Upper lobe of left lung (tissue), 6 donors: Measurements from ENCODE around the gene TAS1R3. TPM values are rescaled to one million over a fixed set of nuclear protein-coding genes. Genes with fewer than 3 reads are reported as not detected.
A peak's percentile ranks its signal among the peaks of the same experiment; 100 is the strongest.

ENCODE experiments used
- ATAC-seq, 2 donors: fragments of 200-7000 bp; cut with Tn5 transposase; one replicate each; pipeline ENCODE4 v1.9.1; 2022; ENCODE audit warnings: mild to moderate bottlenecking in 2 of 2, moderate library complexity in 2 of 2; ENCODE audit not compliant: low FRiP score in 2 of 2
- DNase-seq, 2 donors: peaks; one replicate each; pipeline ENCODE4 v3.0.0-alpha.2; 2019 to 2020
- H3K27ac ChIP-seq, 4 donors: fragments of 200-600 bp; sonication (generic); one replicate each; pipeline ENCODE4 v1.5.1; 2016 to 2019
- H3K27me3 ChIP-seq, 4 donors: fragments of 200-600 bp; sonication (generic); one replicate each; pipeline ENCODE4 v1.5.1; 2017 to 2019
- H3K36me3 ChIP-seq, 4 donors: fragments of 200-600 bp; sonication (generic); one replicate each; pipeline ENCODE4 v1.5.1; 2016 to 2019
- H3K4me1 ChIP-seq, 4 donors: fragments of 200-600 bp; sonication (generic); one replicate each; pipeline ENCODE4 v1.5.1; 2018 to 2019
- H3K4me3 ChIP-seq, 4 donors: fragments of 200-600 bp; sonication (generic); one replicate each; pipeline ENCODE4 v1.5.1; 2017 to 2019; ENCODE audit warnings: mild to moderate bottlenecking in 2 of 4, moderate library complexity in 1 of 4
- H3K9me3 ChIP-seq, 4 donors: fragments of 200-600 bp; sonication (generic); one replicate each; pipeline ENCODE4 v1.5.1; 2018 to 2019
- CTCF ChIP-seq, 6 experiments: fragments of 450-650 bp in 4 of 6; fragments of 200-600 bp in 2 of 6; sonication (generic) in 2 of 6; IDR thresholded peaks; one replicate each; pipeline ENCODE4 v1.5.1; 2016 to 2019; ENCODE audit warnings: antibody characterized with exemption in 6 of 6
- EP300 ChIP-seq, 4 donors: sonication (generic); formaldehyde crosslinking; IDR thresholded peaks; one replicate each; pipeline ENCODE4 v1.5.1; 2017; ENCODE audit warnings: antibody characterized with exemption in 4 of 4, control low read depth in 2 of 4
- POLR2A ChIP-seq, 4 donors: fragments of 450-650 bp; IDR thresholded peaks; one replicate each; pipeline ENCODE4 v1.5.1; 2016 to 2017; ENCODE audit warnings: antibody characterized with exemption in 4 of 4, mild to moderate bottlenecking in 2 of 4
- POLR2AphosphoS5 ChIP-seq, 2 donors: sonication (generic); formaldehyde crosslinking; IDR thresholded peaks; one replicate each; pipeline ENCODE4 v1.5.1; 2017; ENCODE audit warnings: antibody characterized with exemption in 2 of 2
- WGBS, 2 donors: methylation state at CpG; one replicate each; pipeline ENCODE4 v1.1.5; 2017 to 2018; 5-methylcytosine and 5-hydroxymethylcytosine counted together
- total RNA-seq, 6 donors: library from RNA; depleted of rRNA in 4 of 6; stranded (reverse); fragments of >200 nt in 4 of 6; gene quantifications; one replicate each; pipeline versions ENCODE4 v1.1.0 to v1.2.1, GENCODE V29; 2016 to 2021
- donor health status: DM: no; HTN: no; CAD: no; lungs with moderate emphysema.
- donor health status: DM: no; HTN: yes; CAD: no; lungs with severe emphysema.

TAS1R3 gene
- total RNA-seq, 6 donors from 2014 or later, result 0.22 to 1.0 (median 0.79) TPM

GRCh38 chr1:1291548-1292441, 39.3 kb upstream of the TAS1R3 start:
- peak; percentile 61 to 81 for ATAC-seq
- WGBS, 2 donors, result 39 to 45% methylated on average over 18 to 42 of the region's 45 CpGs
- Histone ChIP-seq H3K36me3 (peaks cover 0 to 34% (median 13%) of the 10 kb centered on the region in 4 donors), H3K27ac (no peak overlapping the region), H3K27me3 (peaks cover 0 to 3% (median 0%) of the 10 kb centered on the region in 4 donors), H3K4me3 (no peak overlapping the region), H3K9me3 (no peaks in the 10 kb centered on the region), H3K4me1 (peaks cover 0 to 14% (median 9%) of the 10 kb centered on the region in 4 donors)
- TF ChIP-seq EP300 (IDR thresholded peaks at IDR 0.05) (no peak), CTCF (IDR thresholded peaks at IDR 0.05) (peak; percentile 56 to 92 (median 85)), POLR2AphosphoS5 (IDR thresholded peaks at IDR 0.05) (no peak), POLR2A (IDR thresholded peaks at IDR 0.05) (no peak)
- DNase-seq, result peak; percentile 80 to 89

- Histone ChIP-seq H3K4me3 (no peak overlapping the region), H3K27ac (no peak overlapping the region), H3K27me3 (peaks cover 0 to 3% (median 0%) of the 10 kb centered on the region in 4 donors), H3K36me3 (peaks cover 0 to 36% (median 13%) of the 10 kb centered on the region in 4 donors), H3K9me3 (no peaks in the 10 kb centered on the region), H3K4me1 (peaks cover 0 to 14% (median 9%) of the 10 kb centered on the region in 4 donors)
- TF ChIP-seq EP300 (IDR thresholded peaks at IDR 0.05) (no peak), CTCF (IDR thresholded peaks at IDR 0.05) (no peak), POLR2AphosphoS5 (IDR thresholded peaks at IDR 0.05) (no peak), POLR2A (IDR thresholded peaks at IDR 0.05) (no peak)
- ATAC-seq, result peak in 1 of 2 donors; percentile 1
- DNase-seq, result no peak
- WGBS, 2 donors, result 85 to 93% methylated on average over 4 to 9 of the region's 9 CpGs
These were observed 38.7 kb upstream of the TAS1R3 start for GRCh38 chr1:1292442-1292779.

GRCh38 chr1:1292851-1293250, 38.2 kb upstream of the TAS1R3 start:
- ATAC-seq, result no peak
- H3K9me3 ChIP-seq, result no peaks in the 10 kb centered on the region
- TF ChIP-seq POLR2AphosphoS5 (IDR thresholded peaks at IDR 0.05) (no peak), CTCF (IDR thresholded peaks at IDR 0.05) (no peak), POLR2A (IDR thresholded peaks at IDR 0.05) (no peak), EP300 (IDR thresholded peaks at IDR 0.05) (no peak)
- WGBS, 2 donors, result 90 to 95% methylated on average over 7 to 18 of the region's 18 CpGs
- no peak overlapping the region for H3K27ac ChIP-seq
- H3K27me3 ChIP-seq, result peaks cover 0 to 3% (median 0%) of the 10 kb centered on the region in 4 donors
- no peak overlapping the region for H3K4me3 ChIP-seq
- peaks cover 0 to 40% (median 15%) of the 10 kb centered on the region in 4 donors for H3K36me3 ChIP-seq
- peak in 1 of 2 donors; percentile 84 for DNase-seq
- peaks cover 0 to 14% (median 9%) of the 10 kb centered on the region in 4 donors for H3K4me1 ChIP-seq

GRCh38 chr1:1293263-1294249, 37.5 kb upstream of the TAS1R3 start:
- Histone ChIP-seq H3K36me3 (peaks cover 0 to 43% (median 16%) of the 10 kb centered on the region in 4 donors), H3K4me3 (no peak overlapping the region), H3K27ac (no peak overlapping the region), H3K27me3 (peaks cover 0 to 3% (median 0%) of the 10 kb centered on the region in 4 donors), H3K9me3 (no peaks in the 10 kb centered on the region), H3K4me1 (peaks cover 0 to 14% (median 9%) of the 10 kb centered on the region in 4 donors)
- ATAC-seq (no peak), DNase-seq (peak in 1 of 2 donors; percentile 86)
- TF ChIP-seq EP300 (IDR thresholded peaks at IDR 0.05), result no peak
- TF ChIP-seq POLR2AphosphoS5 (IDR thresholded peaks at IDR 0.05), result no peak
- no peak for TF ChIP-seq CTCF (IDR thresholded peaks at IDR 0.05)
- TF ChIP-seq POLR2A (IDR thresholded peaks at IDR 0.05), result no peak
- WGBS, 2 donors, result 87 to 98% methylated on average over 12 to 38 of the region's 94 CpGs
